CD14-positive monocyte (primary cell): Measurements from ENCODE around the gene TTC39B. TPM values are rescaled to one million over a fixed set of nuclear protein-coding genes. Genes with fewer than 3 reads are reported as not detected.
A peak's percentile ranks its signal among the peaks of the same experiment; 100 is the strongest.

ENCODE experiments used
- DNase-seq, 3 donors: peaks; one replicate each; pipeline ENCODE4 v3.0.0-alpha.2; 2011 to 2022
- H2AFZ ChIP-seq: 2 replicates; pipeline ENCODE4 v1.6.0; 2012; ENCODE audit warnings: mild to moderate bottlenecking, low read depth, low read length, inconsistent platforms; ENCODE audit not compliant: insufficient read depth, poor library complexity, severe bottlenecking
- H3K27ac ChIP-seq, 2 donors: 1 replicate in 1 of 2; 2 replicates in 1 of 2; pipeline ENCODE4 v1.5.1; 2012 to 2013; ENCODE audit warnings: low read length in 2 of 2, control low read depth in 1 of 2, inconsistent platforms in 1 of 2, low read depth in 1 of 2, mild to moderate bottlenecking in 1 of 2
- H3K27me3 ChIP-seq, 2 donors: one replicate each; pipeline versions ENCODE4 v1.6.0 to v1.6.1; 2011 to 2013; ENCODE audit warnings: low read length in 2 of 2; ENCODE audit not compliant: control insufficient read depth in 2 of 2, insufficient read depth in 2 of 2
- H3K36me3 ChIP-seq, 2 donors: replicated peaks in 1 of 2; 1 replicate in 1 of 2; 2 replicates in 1 of 2; pipeline versions ENCODE4 v1.5.1 to v1.6.1; 2012 to 2013; ENCODE audit warnings: low read length in 2 of 2, control low read depth in 1 of 2, inconsistent platforms in 1 of 2, mild to moderate bottlenecking in 1 of 2; ENCODE audit not compliant: insufficient read depth in 2 of 2, control insufficient read depth in 1 of 2
- H3K4me1 ChIP-seq, 2 donors: 1 replicate in 1 of 2; 2 replicates in 1 of 2; pipeline versions ENCODE4 v1.5.1 to v1.6.1; 2012 to 2013; ENCODE audit warnings: low read length in 2 of 2, control low read depth in 1 of 2, inconsistent platforms in 1 of 2, mild to moderate bottlenecking in 1 of 2, moderate library complexity in 1 of 2; ENCODE audit not compliant: insufficient read depth in 2 of 2, control insufficient read depth in 1 of 2
- H3K4me2 ChIP-seq: replicated peaks from 2 replicates; pipeline ENCODE3; 2012; ENCODE audit warnings: low read length, moderate library complexity, mild to moderate bottlenecking; ENCODE audit not compliant: poor library complexity, severe bottlenecking; ENCODE audit errors: extremely low read depth
- H3K4me3 ChIP-seq, 3 experiments: fragments of 200-600 bp in 1 of 3; sonication (generic) in 1 of 3; replicated peaks in 1 of 3; 1 replicate in 2 of 3; 2 replicates in 1 of 3; pipeline ENCODE4 v1.5.1; 2011 to 2013; ENCODE audit warnings: low read length in 3 of 3, mild to moderate bottlenecking in 3 of 3, control low read depth in 2 of 3, low read depth in 2 of 3, inconsistent platforms in 1 of 3, moderate library complexity in 1 of 3
- H3K79me2 ChIP-seq: 2 replicates; pipeline ENCODE4 v1.6.0; 2012; ENCODE audit warnings: mild to moderate bottlenecking, control low read depth, inconsistent platforms, low read length, moderate library complexity; ENCODE audit not compliant: insufficient read depth
- H3K9ac ChIP-seq: 2 replicates; pipeline ENCODE4 v1.6.0; 2017; ENCODE audit warnings: low read length, mild to moderate bottlenecking; ENCODE audit not compliant: insufficient read depth, poor library complexity, severe bottlenecking
- H3K9me3 ChIP-seq, 2 donors: replicated peaks in 1 of 2; 1 replicate in 1 of 2; 2 replicates in 1 of 2; pipeline versions ENCODE4 v1.5.1 to v1.6.1; 2012 to 2013; ENCODE audit warnings: low read length in 2 of 2, control low read depth in 1 of 2; ENCODE audit not compliant: control insufficient read depth in 1 of 2, insufficient read depth in 1 of 2
- H4K20me1 ChIP-seq: 2 replicates; pipeline ENCODE4 v1.6.0; 2012; ENCODE audit warnings: mild to moderate bottlenecking, low read length, control low read depth, moderate library complexity; ENCODE audit not compliant: insufficient read depth
- H3K27ac Mint-ChIP-seq, 7 donors: one replicate each; pipeline ENCODE4 v1.8.0; 2020; ENCODE audit warnings: mild to moderate bottlenecking in 7 of 7, mixed read lengths in 7 of 7, moderate library complexity in 6 of 7, inconsistent platforms in 2 of 7
- H3K27me3 Mint-ChIP-seq, 3 donors: one replicate each; pipeline ENCODE4 v1.8.0; 2021 to 2022; ENCODE audit warnings: low read depth in 3 of 3, mild to moderate bottlenecking in 3 of 3, mixed read lengths in 3 of 3, moderate library complexity in 3 of 3, inconsistent platforms in 1 of 3
- H3K36me3 Mint-ChIP-seq, 2 donors: one replicate each; pipeline ENCODE4 v1.8.0; 2020; ENCODE audit warnings: mixed read lengths in 2 of 2, inconsistent platforms in 1 of 2, mild to moderate bottlenecking in 1 of 2
- H3K4me1 Mint-ChIP-seq: one replicate; pipeline ENCODE4 v1.8.0; 2020; ENCODE audit warnings: mild to moderate bottlenecking, mixed read lengths
- H3K4me3 Mint-ChIP-seq, 2 donors: one replicate each; pipeline ENCODE4 v1.8.0; 2020; ENCODE audit warnings: mild to moderate bottlenecking in 2 of 2, mixed read lengths in 2 of 2, moderate library complexity in 1 of 2
- H3K9me3 Mint-ChIP-seq, 7 donors: one replicate each; pipeline ENCODE4 v1.8.0; 2020 to 2022; ENCODE audit warnings: mixed read lengths in 7 of 7, mild to moderate bottlenecking in 6 of 7, moderate library complexity in 6 of 7, inconsistent platforms in 2 of 7
- CTCF ChIP-seq: fragments of 200-600 bp; IDR thresholded peaks from one replicate; pipeline ENCODE4 v1.8.0; 2022; ENCODE audit warnings: antibody characterized with exemption, mild to moderate bottlenecking
- WGBS: methylation state at CpG from one replicate; pipeline ENCODE4 v1.1.5; 2013; ENCODE audit warnings: missing lambda C conversion rate; ENCODE audit not compliant: insufficient coverage; 5-methylcytosine and 5-hydroxymethylcytosine counted together
- intact Hi-C, 2 donors: fragments of 100-400 bp; cut with micrococcal nuclease; formaldehyde crosslinking; loops; one replicate each; pipeline versions ENCODE4 v1.15.0 to v1.15.1; 2023
- polyA plus RNA-seq, 3 donors: library from polyadenylated mRNA; depleted of rRNA in 1 of 3; unstranded in 2 of 3; stranded (reverse) in 1 of 3; fragments of 300-500 nt in 2 of 3; fragments of >200 nt in 1 of 3; fragmentation: Illumina TruSeq in 2 of 3; gene quantifications; 1 replicate in 2 of 3; 2 replicates in 1 of 3; pipeline ENCODE4 v1.2.3, GENCODE V29; 2012 to 2021

TTC39B gene
- polyA plus RNA-seq, 3 donors: 0.87 to 5.3 (median 3.1) TPM

GRCh38 chr9:15295761-15296405 lies 11.1 kb downstream of the TTC39B start:
- Mint-ChIP-seq H3K27me3 (peaks cover 0 to 3% (median 0%) of the 10 kb centered on the region in 3 donors), H3K27ac (peak overlapping the region; percentile 76 to 94 (median 90)), H3K4me3 (peak overlapping the region; percentile 79 to 92), H3K4me1 (peaks cover 47% of the 10 kb centered on the region), H3K36me3 (peaks cover 8 to 13% of the 10 kb centered on the region in 2 donors), H3K9me3 (peaks cover 2 to 17% (median 6%) of the 10 kb centered on the region in 7 donors)
- H3K4me3 ChIP-seq: peak overlapping the region; percentile 45 to 96 (median 81)
- peaks cover 11 to 39% of the 10 kb centered on the region in 2 donors for H3K4me1 ChIP-seq
- peak in 2 of 3 donors; percentile 16 to 22 for DNase-seq
- H4K20me1 ChIP-seq: no peaks in the 10 kb centered on the region
- peak overlapping the region; percentile 12 to 93 for H3K27ac ChIP-seq
- intact Hi-C loops: no loop called here
- H3K27me3 ChIP-seq: no peaks in the 10 kb centered on the region
- no peaks in the 10 kb centered on the region for H3K79me2 ChIP-seq
- peak overlapping the region; percentile 90 for H2AFZ ChIP-seq
- no peaks in the 10 kb centered on the region for H3K9me3 ChIP-seq
- WGBS: 0% methylated on average over 2 of the region's 4 CpGs
- H3K9ac ChIP-seq: peak overlapping the region; percentile 71
- H3K36me3 ChIP-seq: no peaks in the 10 kb centered on the region
- H3K4me2 ChIP-seq: peak overlapping the region; percentile 82
- no peak for TF ChIP-seq CTCF

- Histone ChIP-seq H3K79me2 (no peaks in the 10 kb centered on the region), H3K27me3 (no peaks in the 10 kb centered on the region), H3K4me1 (peaks cover 11 to 26% of the 10 kb centered on the region in 2 donors), H4K20me1 (no peaks in the 10 kb centered on the region), H2AFZ (no peak overlapping the region), H3K4me2 (no peak overlapping the region), H3K9me3 (no peaks in the 10 kb centered on the region), H3K4me3 (no peak overlapping the region), H3K9ac (no peak overlapping the region), H3K36me3 (no peaks in the 10 kb centered on the region), H3K27ac (no peak overlapping the region)
- no CpG with 5 or more reads among the region's 4 CpGs for WGBS
- TF ChIP-seq CTCF: no peak
- peak overlapping the region in 1 of 7 donors; percentile 10 for H3K27ac Mint-ChIP-seq
- DNase-seq: no peak
- H3K27me3 Mint-ChIP-seq: peaks cover 0 to 3% (median 0%) of the 10 kb centered on the region in 3 donors
- no peak overlapping the region for H3K4me3 Mint-ChIP-seq
- peaks cover 8 to 13% of the 10 kb centered on the region in 2 donors for H3K36me3 Mint-ChIP-seq
- H3K9me3 Mint-ChIP-seq: peaks cover 2 to 17% (median 6%) of the 10 kb centered on the region in 7 donors
- H3K4me1 Mint-ChIP-seq: peaks cover 36% of the 10 kb centered on the region
- intact Hi-C loops: no loop called here
Observed at GRCh38 chr9:15294604-15295003, 12.4 kb downstream of the TTC39B start.
